Myocyte (in vitro differentiated cells): ENCODE measurements around the gene RNASE11. TPM values are rescaled to one million over a fixed set of nuclear protein-coding genes. Genes with fewer than 3 reads are reported as not detected.
"Not testable (repeated sequence)": the region's sequence is repeated elsewhere in the genome, so short reads cannot be mapped to it uniquely, and the experiment has no call there.

Source experiments
- DNase-seq: peaks from one replicate; pipeline ENCODE4 v3.0.0-alpha.2; 2012; ENCODE audit warnings: low read depth
- total RNA-seq: library from RNA; depleted of rRNA; stranded (reverse); fragments of >200 nt; gene quantifications from 2 replicates; pipeline ENCODE4 v1.2.3, GENCODE V29; 2014

The RNASE11 gene
- total RNA-seq, 1 donor from 2014 or later: not detected

DNA sequence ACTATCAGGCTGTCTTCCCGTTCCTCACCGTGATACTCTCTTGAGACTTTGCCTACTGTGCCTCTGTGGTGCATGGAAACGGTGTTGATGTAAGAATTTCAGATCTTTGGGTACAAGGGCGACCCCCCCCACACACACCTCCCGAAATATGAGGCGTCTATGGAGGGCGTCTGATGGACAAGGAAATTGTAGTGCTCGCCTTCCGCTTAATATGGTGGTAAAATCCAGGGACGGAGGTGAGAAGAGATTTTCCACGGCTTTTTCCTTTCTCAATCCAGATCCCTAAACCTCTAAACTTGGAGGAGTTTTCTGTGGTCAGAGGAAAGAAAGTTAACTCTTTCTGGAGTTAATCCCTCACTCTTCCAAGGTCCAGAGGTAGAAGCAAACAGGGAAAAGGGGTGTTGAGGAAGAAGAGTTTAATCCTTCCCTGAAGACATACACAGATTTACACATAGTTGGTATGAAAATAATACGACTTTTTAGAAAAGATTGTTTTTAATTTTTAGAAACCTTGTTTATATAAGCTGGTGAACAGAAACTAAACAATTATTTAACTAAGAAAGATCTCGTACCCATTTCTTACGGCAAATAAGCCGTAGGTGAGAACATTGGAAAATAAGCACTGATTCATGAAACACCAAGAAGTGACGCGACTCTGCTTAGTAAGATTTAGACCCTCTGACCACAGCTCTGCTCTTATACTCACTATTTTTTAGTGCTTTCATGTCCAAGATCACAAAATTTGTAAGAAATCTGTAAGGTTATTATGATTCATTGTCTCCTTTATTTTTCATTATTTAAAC lies 26.4 kb upstream of the RNASE11 start:
- no peak for DNase-seq

DNA sequence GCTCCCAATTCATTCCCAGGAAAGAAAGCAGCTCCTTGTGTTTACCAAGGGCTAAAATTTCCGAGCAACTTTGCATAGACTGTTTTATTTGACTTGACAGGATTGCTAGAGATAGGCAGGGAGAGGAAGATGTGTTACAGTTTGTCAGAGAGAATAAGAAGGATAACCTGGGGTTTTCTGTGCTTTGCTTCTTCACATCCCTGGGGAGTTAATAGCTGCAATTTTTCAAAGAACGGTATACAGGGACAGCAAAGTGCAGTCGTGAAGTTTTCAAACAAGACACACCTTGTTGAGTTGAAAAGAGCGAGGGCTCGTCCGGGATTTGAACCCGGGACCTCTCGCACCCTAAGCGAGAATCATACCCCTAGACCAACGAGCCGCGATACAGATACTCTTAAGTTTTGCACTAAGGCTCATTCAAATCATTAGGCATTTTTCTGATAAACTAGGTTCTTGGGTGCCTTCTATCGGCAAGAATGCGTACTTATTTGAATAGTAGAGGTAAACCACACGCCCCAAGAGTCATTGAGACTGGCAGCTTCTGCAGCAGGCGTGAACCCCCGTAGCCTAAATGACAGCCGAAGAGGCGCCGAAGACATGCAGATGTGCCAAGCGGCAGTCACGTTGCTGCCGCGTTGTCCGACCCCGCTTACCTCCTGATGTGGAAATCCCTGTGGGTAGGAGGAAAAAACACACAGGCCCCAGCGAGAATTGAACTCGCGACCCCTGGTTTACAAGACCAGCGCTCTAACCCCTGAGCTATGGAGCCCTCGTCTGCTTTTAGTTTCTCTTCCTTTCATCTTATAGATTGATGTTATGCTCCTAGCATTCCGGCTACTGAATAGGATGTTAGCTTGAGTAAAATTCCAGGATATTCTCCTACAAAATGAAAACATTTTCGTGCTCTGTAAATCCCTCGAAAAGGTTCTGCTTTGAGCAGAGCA lies 25.6 kb upstream of the RNASE11 start:
- peak; percentile 95 for DNase-seq

GRCh38 chr14:20612403-20612802 lies 24.6 kb upstream of the RNASE11 start:
- DNase-seq: no peak

DNA sequence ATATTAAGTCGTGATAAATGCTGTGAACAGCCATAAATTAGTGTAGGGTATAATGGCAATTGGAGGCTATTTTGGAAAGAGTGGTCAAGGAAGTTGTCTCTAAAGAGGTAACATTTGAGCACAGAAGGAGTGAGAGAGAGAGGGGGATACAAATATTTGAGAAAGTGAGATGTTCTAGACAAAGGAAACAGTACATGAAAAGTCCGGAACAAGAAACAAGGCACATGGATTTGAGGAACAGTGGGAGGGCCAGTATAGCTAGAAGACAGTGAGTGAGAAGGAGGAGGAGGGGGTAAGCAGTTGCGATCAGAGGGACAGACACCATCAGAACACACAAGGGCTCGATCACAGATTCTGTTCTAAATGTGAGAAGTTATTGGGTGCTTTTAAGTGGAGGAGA lies 23.5 kb upstream of the RNASE11 start:
- no peak for DNase-seq

DNA sequence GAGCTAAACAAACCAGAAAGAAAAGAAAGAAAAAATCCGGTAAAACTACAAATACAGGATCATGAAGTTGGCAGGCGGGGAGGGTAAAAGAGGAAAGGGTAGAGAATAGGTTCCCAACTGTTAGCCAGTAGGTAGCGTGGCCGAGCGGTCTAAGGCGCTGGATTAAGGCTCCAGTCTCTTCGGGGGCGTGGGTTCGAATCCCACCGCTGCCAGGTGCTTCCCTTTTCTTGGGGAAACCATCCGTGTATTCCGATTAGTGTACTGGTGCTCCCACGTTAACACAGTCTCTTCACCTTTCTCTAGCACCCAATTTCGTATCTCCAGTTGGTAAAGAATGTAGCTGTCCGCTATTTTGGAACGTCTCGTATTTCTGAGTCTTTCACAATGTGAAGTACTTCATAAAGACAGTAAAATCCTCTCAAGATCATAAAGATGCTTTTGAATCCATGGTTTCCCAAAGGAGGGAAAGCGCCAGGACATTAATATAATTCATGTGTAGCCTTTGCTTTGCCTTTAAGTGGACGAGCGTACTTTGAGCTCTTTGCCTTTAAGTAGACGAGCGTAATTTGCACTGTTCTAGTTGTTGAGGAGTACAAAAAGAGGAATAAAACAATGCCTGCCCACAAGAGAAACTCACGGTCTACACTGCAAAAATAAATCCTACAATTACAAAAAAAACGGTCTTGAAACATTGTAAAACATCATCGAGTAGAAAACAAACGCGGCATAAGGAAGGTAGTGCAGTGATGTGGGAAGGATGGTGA lies 22.4 kb upstream of the RNASE11 start:
- DNase-seq: peak; percentile 71

DNA sequence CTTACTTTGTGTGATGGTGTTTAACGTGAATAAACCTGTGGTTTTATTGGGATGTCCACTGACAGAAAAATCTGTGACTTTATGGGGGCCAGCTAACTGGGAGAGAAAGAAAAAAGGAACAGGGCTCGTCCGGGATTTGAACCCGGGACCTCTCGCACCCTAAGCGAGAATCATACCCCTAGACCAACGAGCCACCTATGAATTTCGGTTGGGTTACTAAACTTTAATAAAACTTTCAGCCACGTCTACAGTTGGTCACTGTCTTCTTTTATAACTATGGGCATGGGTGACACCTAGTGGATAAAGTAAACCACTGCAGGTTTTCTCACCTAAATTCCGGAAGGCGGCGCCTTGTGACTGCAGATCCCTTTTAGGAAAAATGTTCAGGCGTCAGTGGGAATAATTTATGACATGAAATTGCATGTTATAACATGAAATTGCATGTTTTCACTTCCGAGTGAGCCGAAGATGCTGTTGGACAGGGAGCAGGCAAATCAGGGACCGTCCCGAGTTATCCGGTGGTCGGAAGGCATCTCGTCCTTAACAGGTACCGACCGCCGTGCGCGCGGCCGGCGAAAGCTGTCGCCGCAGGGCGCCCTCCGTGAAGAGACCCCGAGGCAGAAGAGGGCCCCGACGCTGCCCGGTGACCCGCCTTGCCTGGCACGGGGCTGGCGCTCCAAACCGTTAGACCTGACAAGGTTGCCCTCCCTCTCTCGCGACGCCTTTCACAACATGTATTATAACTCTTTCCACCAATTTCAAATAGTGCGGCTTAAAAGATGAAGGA lies 21.6 kb upstream of the RNASE11 start:
- peak; percentile 94 for DNase-seq

- no peak for DNase-seq
Measured at GRCh38 chr14:20608383-20609110, 20.7 kb upstream of the RNASE11 start.

GRCh38 chr14:20607617-20608016 lies 19.8 kb upstream of the RNASE11 start:
- DNase-seq: no peak

DNA sequence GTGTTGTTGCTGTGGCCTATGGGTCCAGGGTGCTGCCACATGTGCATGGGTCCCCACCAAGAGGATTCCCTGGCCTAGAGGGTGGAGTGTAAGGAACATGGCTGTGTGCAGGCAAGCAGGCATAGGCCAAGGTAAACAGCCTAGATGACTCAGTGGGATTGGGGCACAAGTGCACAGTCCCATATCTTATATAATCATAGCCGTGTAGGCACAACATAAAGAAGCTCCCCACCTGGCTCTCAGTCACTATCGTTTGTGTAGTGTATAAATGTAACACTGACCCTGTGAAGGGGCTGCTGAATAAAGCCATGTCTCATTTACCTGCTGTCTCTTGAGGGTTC lies 19.1 kb upstream of the RNASE11 start:
- DNase-seq: no peak

DNA sequence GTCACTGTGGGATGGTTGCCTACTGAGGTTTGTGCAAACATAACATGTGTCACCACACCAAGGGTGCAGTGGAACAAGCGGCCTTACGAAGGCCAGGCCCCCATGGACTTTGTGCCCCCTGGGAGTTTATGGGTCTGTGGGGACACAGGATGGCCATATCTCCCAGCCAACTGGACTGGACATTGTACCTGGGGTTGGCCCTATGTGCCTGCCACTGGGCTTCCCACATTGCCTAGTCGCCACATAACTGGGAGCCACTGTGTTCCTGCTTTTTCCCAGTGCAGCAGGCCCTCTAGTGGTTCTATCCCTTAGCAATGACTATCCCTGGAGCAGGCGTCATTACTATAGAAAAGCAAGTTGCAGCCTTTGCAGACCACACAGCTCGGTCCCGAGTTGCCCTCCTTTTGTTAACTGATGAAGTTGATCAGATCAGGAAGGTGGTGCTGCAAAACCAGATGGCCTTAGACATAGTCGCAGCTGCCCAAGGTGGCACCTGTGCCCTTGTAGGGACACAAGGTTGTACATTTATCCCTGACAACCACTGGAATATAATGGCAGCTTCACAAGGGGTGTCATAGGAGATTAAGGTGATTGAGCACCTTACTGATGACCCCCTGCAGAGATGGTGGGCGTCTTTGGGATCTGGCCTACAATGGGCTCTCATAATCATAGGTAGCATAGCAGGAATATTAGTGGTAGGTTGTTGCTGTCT lies 18.5 kb upstream of the RNASE11 start:
- peak; percentile 15 for DNase-seq

- DNase-seq: peak; percentile 35
Measured at GRCh38 chr14:20603813-20604690, 16.3 kb upstream of the RNASE11 start.

- no peak for DNase-seq
Measured at GRCh38 chr14:20602583-20602982, 14.8 kb upstream of the RNASE11 start.

- DNase-seq: no peak
Measured at GRCh38 chr14:20601522-20601921, 13.7 kb upstream of the RNASE11 start.

DNA sequence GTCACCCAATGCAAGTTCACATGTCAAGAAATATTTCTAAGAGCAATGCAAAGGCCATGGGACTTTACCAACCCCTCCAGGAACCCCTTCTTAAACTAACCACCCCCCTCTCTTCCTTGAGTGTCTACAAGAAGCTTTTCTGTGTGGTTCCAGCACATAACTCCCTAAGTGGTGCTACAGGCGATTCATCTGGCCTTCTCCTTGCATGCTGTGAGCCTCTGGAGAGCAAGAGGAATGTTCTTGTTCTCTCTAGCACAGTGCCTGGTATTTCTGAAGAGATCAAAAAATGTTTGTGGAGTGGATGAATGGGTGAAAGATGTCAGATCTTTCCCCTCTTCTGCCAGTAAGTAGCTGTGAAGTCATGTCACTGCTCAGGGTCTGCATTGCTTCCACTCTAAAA lies 9.3 kb upstream of the RNASE11 start:
- DNase-seq: no peak

DNA sequence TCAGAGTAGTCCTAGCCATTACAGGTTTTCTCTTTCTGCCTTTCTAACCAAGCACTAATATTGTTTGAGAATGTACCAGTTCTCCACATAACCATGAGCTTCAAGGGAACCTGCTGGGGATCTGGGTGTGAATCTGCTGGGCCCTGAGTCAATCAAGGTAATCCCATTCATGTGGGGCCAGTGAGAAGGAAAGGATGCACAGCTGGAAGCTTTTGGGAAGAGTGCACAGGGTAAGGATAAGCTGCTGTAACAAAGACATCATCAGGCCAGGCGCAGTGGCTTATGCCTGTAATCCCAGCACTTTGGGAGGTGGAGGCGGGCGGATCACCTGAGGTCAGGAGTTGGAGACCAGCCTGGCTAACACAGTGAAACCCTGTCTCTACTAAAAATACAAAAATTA lies 7.9 kb upstream of the RNASE11 start:
- not testable (repeated sequence) for DNase-seq

DNA sequence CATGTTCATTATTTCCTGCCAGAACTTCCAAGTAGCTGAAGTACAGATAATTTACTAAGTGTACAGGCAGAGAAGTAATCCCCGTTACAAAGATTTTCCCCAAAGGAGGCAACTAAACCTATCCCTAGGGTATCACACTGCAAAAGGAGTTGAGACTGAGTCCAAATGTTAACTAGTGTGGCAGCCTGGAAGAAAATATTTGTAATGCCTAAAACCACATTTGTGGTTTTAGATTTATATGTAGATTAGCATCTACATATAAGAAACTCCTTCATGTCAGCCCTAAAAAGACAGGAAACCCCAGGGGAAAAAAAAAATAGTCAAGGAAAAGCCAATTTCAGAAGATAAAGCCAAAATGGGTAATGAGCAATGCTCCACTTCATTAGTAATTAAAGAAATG lies 4.8 kb upstream of the RNASE11 start:
- DNase-seq: no peak

GRCh38 chr14:20591235-20591634 lies 3.4 kb upstream of the RNASE11 start, which contains the start of gene RNASE12:
Gene RNASE12, minus strand, starts transcription at chr14:20591376. Its CDS starts 653 bp downstream, at chr14:20590723.
- DNase-seq: no peak

- no peak for DNase-seq
Measured at GRCh38 chr14:20583908-20584307, 3.9 kb downstream of the RNASE11 start.
